Suprapubic skin (tissue), 3 donors: ENCODE results near the gene ASB16.

Experiments
- CTCF ChIP-seq, 2 donors: fragments of 200-600 bp in 1 of 2; fragments of 450-650 bp in 1 of 2; sonication (generic) in 1 of 2; IDR thresholded peaks; one replicate each; pipeline ENCODE4 v1.5.1; 2016 to 2019; ENCODE audit warnings: antibody characterized with exemption in 2 of 2, mild to moderate bottlenecking in 1 of 2, moderate library complexity in 1 of 2
- POLR2A ChIP-seq, 2 donors: fragments of 450-650 bp; IDR thresholded peaks; one replicate each; pipeline ENCODE4 v1.6.1; 2017; ENCODE audit warnings: antibody characterized with exemption in 2 of 2, mild to moderate bottlenecking in 2 of 2, moderate library complexity in 2 of 2

GRCh38 chr17:44200478-44201155 lies 30.1 kb downstream of the ASB16 start:
- TF ChIP-seq CTCF (IDR thresholded peaks at IDR 0.05) = no peak
- no peak for TF ChIP-seq POLR2A (IDR thresholded peaks at IDR 0.05)
